HepG2 (cell line): ENCODE results near the gene YAP1. TPM values are rescaled to one million over a fixed set of nuclear protein-coding genes. Genes with fewer than 3 reads are reported as not detected.

Experiments used
- ATAC-seq: fragments of 200-7000 bp; cut with Tn5 transposase; 3 replicates; pipeline ENCODE4 v1.9.1; 2020; ENCODE audit warnings: mild to moderate bottlenecking, moderate library complexity
- BruUV-seq: library from RNA; stranded (reverse); fragments of 400-500 nt; replicated peaks from 2 replicates; lab custom pipeline; 2021; lab: Mats Ljungman, UMichigan
- CTCF ChIA-PET: fragments of 300-600 bp; formaldehyde crosslinking; extraction: SDS; loops from one replicate; lab custom pipeline; 2021; ENCODE audit warnings: low total read pairs, inconsistent platforms, low intra/inter-chr PET ratio; lab: Yijun Ruan, JAX
- POLR2A ChIA-PET: fragments of 350-600 bp; sonication (Branson Sonifier 250); formaldehyde crosslinking; loops from one replicate; lab custom pipeline; 2020; ENCODE audit warnings: antibody characterized with exemption, inconsistent platforms; lab: Yijun Ruan, JAX
- DNase-seq: peaks from one replicate; pipeline ENCODE4 v3.0.0-alpha.2; 2015; ENCODE audit warnings: low spot score
- FAIRE-seq: peaks from 3 replicates; lab custom pipeline; 2011; peaks lifted over from hg19 to GRCh38; lab: Jason Lieb, UNC
- H2AFZ ChIP-seq: one replicate; pipeline ENCODE4 v1.6.1; 2011; ENCODE audit warnings: low read length, inconsistent platforms
- H3K27ac ChIP-seq: fragments of 300-600 bp; 3 replicates; pipeline ENCODE4 v1.8.0; 2011; ENCODE audit warnings: mixed run types, mild to moderate bottlenecking, mixed read lengths, low read length, inconsistent platforms; ENCODE audit not compliant: insufficient read depth; ENCODE audit errors: extremely low read length
- H3K27me3 ChIP-seq, 2 experiments: fragments of 200-600 bp in 1 of 2; 2 replicates in 1 of 2; 3 replicates in 1 of 2; pipeline versions ENCODE4 v1.6.0 to v1.8.0; 2011; ENCODE audit warnings: low read length in 2 of 2, mild to moderate bottlenecking in 2 of 2, moderate library complexity in 2 of 2, inconsistent platforms in 1 of 2; ENCODE audit not compliant: insufficient read depth in 2 of 2, control insufficient read depth in 1 of 2
- H3K36me3 ChIP-seq, 2 experiments: fragments of 200-600 bp in 1 of 2; replicated peaks in 1 of 2; 2 replicates in 1 of 2; 3 replicates in 1 of 2; pipeline versions ENCODE4 v1.5.1 to v1.8.0; 2011; ENCODE audit warnings: low read length in 2 of 2, inconsistent platforms in 1 of 2; ENCODE audit not compliant: insufficient read depth in 2 of 2, control insufficient read depth in 1 of 2
- H3K4me1 ChIP-seq: 2 replicates; pipeline ENCODE4 v1.5.1; 2012; ENCODE audit warnings: low read length, inconsistent platforms; ENCODE audit not compliant: insufficient read depth
- H3K4me2 ChIP-seq: 2 replicates; pipeline ENCODE4 v1.6.0; 2011; ENCODE audit warnings: low read depth, low read length, inconsistent platforms
- H3K4me3 ChIP-seq, 3 experiments: fragments of 200-600 bp in 1 of 3; sonication (generic), shearing (Covaris generic) in 1 of 3; replicated peaks in 1 of 3; 2 replicates each; pipeline ENCODE4 v1.5.1; 2011 to 2016; ENCODE audit warnings: low read length in 3 of 3, inconsistent platforms in 2 of 3, low read depth in 2 of 3, mild to moderate bottlenecking in 2 of 3, control low read depth in 1 of 3, mixed read lengths in 1 of 3; ENCODE audit not compliant: insufficient read depth in 1 of 3
- H3K79me2 ChIP-seq: one replicate; pipeline ENCODE4 v1.6.1; 2011; ENCODE audit warnings: low read length, inconsistent platforms; ENCODE audit not compliant: insufficient read depth
- H3K9ac ChIP-seq: 2 replicates; pipeline ENCODE4 v1.6.0; 2011; ENCODE audit warnings: mild to moderate bottlenecking, low read depth, low read length, inconsistent platforms; ENCODE audit not compliant: insufficient read depth
- H3K9me3 ChIP-seq: 2 replicates; pipeline ENCODE4 v1.5.1; 2012; ENCODE audit warnings: mild to moderate bottlenecking, low read length
- H4K20me1 ChIP-seq: 2 replicates; pipeline ENCODE4 v1.6.0; 2011; ENCODE audit warnings: inconsistent platforms, mild to moderate bottlenecking, low read length, moderate library complexity; ENCODE audit not compliant: insufficient read depth
- AGO2 ChIP-seq: fragments of 200-400 bp; formaldehyde crosslinking; optimal IDR thresholded peaks from 2 replicates; pipeline ENCODE3; 2017; ENCODE audit warnings: mild to moderate bottlenecking, low read depth, low read length, moderate library complexity
- EED ChIP-seq: sonication (generic); formaldehyde crosslinking; IDR thresholded peaks from 2 replicates; pipeline ENCODE4 v1.5.0; 2020; ENCODE audit warnings: mild to moderate bottlenecking, missing genetic modification reagents
- EP300 ChIP-seq, 3 experiments: sonication (generic) in 1 of 3; formaldehyde crosslinking in 1 of 3; IDR thresholded peaks; 2 replicates each; pipeline versions ENCODE4 v1.5.1 to v1.6.1; 2011 to 2020; ENCODE audit warnings: low read depth in 2 of 3, low read length in 2 of 3, borderline replicate concordance in 1 of 3, improper control_type of control experiment in 1 of 3, mild to moderate bottlenecking in 1 of 3, missing genetic modification reagents in 1 of 3, moderate library complexity in 1 of 3
- HNF4A ChIP-seq: sonication (generic); formaldehyde crosslinking; IDR thresholded peaks from 2 replicates; pipeline ENCODE4 v1.4.0; 2020; ENCODE audit warnings: missing genetic modification reagents
- ISL2 ChIP-seq: sonication (generic); formaldehyde crosslinking; IDR thresholded peaks from 2 replicates; pipeline ENCODE4 v1.5.0; 2020; ENCODE audit warnings: missing genetic modification reagents
- MAX ChIP-seq: IDR thresholded peaks from 2 replicates; pipeline ENCODE4 v1.6.1; 2012; ENCODE audit warnings: inconsistent platforms
- MED1 ChIP-seq: sonication (generic); formaldehyde crosslinking; IDR thresholded peaks from 2 replicates; pipeline ENCODE4 v1.4.0; 2020; ENCODE audit warnings: missing genetic modification reagents
- POLR2G ChIP-seq: fragments of 200-400 bp; formaldehyde crosslinking; IDR thresholded peaks from 2 replicates; pipeline ENCODE4 v1.6.1; 2018; ENCODE audit warnings: mild to moderate bottlenecking, low read depth, low read length, moderate library complexity
- ZKSCAN5 ChIP-seq: sonication (generic); formaldehyde crosslinking; IDR thresholded peaks from 2 replicates; pipeline ENCODE4 v1.5.1; 2020; ENCODE audit warnings: mild to moderate bottlenecking, missing genetic modification reagents
- ZNF343 ChIP-seq: sonication (generic); formaldehyde crosslinking; IDR thresholded peaks from 2 replicates; pipeline ENCODE4 v1.4.0; 2020; ENCODE audit warnings: mild to moderate bottlenecking, missing genetic modification reagents
- ZNF354B ChIP-seq: sonication (generic); formaldehyde crosslinking; IDR thresholded peaks from 2 replicates; pipeline ENCODE4 v1.8.0; 2022; ENCODE audit warnings: mild to moderate bottlenecking, missing genetic modification reagents
- ZNF546 ChIP-seq: sonication (generic); formaldehyde crosslinking; conservative IDR thresholded peaks from 2 replicates; pipeline ENCODE4 v1.8.1; 2023; ENCODE audit warnings: mild to moderate bottlenecking, missing genetic modification reagents
- ZNF644 ChIP-seq: IDR thresholded peaks from 2 replicates; pipeline ENCODE4 v1.6.1; 2016; ENCODE audit warnings: low read depth
- ZNF792 ChIP-seq: IDR thresholded peaks from 2 replicates; pipeline ENCODE4 v1.6.1; 2016
- ZNF816 ChIP-seq: sonication (generic); formaldehyde crosslinking; IDR thresholded peaks from 2 replicates; pipeline ENCODE4 v1.8.0; 2022; ENCODE audit warnings: missing genetic modification reagents, mild to moderate bottlenecking, borderline replicate concordance
- WGBS: methylation state at CpG from one replicate; pipeline ENCODE4 v1.1.6; 2017; ENCODE audit warnings: low lambda C conversion rate; 5-methylcytosine and 5-hydroxymethylcytosine counted together
- in situ Hi-C: cut with HindIII; loops from 2 replicates; pipeline ENCODE4 v1.10.0; 2017; ENCODE audit warnings: low pct_unique_long_range_greater_than_20kb; ENCODE audit not compliant: extremely low pct_ligation_motif_present
- intact Hi-C: fragments of 100-400 bp; cut with micrococcal nuclease; formaldehyde crosslinking; loops from one replicate; pipeline ENCODE4 v1.10.0; 2022; ENCODE audit not compliant: unreplicated experiment
- polyA plus RNA-seq, 8 experiments: library from polyadenylated mRNA; depleted of rRNA in 3 of 8; stranded (reverse) in 7 of 8; unstranded in 1 of 8; fragments of >200 nt; fragmentation: Illumina TruSeq in 4 of 8; extraction: Trizol in 4 of 8; gene quantifications; 2 replicates each; pipeline versions ENCODE4 v1.2.1 to v1.2.3, GENCODE V29; 2011 to 2016; ENCODE audit warnings: low read depth in 4 of 8, missing spikeins in 1 of 8, mixed read lengths in 1 of 8; ENCODE audit not compliant: insufficient read depth in 1 of 8
- total RNA-seq, 5 experiments: library from RNA; depleted of rRNA; stranded (reverse); fragments of >200 nt; fragmentation: Illumina TruSeq; extraction: Trizol; gene quantifications; 2 replicates each; pipeline ENCODE4 v1.2.3, GENCODE V29; 2016; ENCODE audit warnings: low read depth in 1 of 5
- TF ChIP-seq, protein P1 (sequence below): IDR thresholded peaks from 2 replicates; pipeline ENCODE4 v1.6.1; 2016; ENCODE audit warnings: low read depth
- TF ChIP-seq, protein P2 (sequence below): sonication (generic); formaldehyde crosslinking; conservative IDR thresholded peaks from 2 replicates; pipeline ENCODE4 v1.8.0; 2022; ENCODE audit warnings: low read depth, missing genetic modification reagents
- TF ChIP-seq, protein P3 (sequence below): sonication (generic); formaldehyde crosslinking; IDR thresholded peaks from 2 replicates; pipeline ENCODE4 v1.4.0; 2020; ENCODE audit warnings: missing genetic modification reagents

Gene YAP1
- total and polyA plus RNA-seq, 2 of the 13 experiments (the other 11 are each of a cell fraction or from before 2014, with no cell fraction given), result 59.5 to 91.0 TPM

- peaks cover 12% of the 10 kb centered on the region; the same call in 1 of the 2 replicates for H3K9me3 ChIP-seq
- no peaks in the 10 kb centered on the region for H3K27me3 ChIP-seq
- in situ Hi-C loops, result no loop called here
- FAIRE-seq (no peak), ATAC-seq (peak; percentile 17), DNase-seq (peak; percentile 66)
- peak overlapping the region; percentile 59 for H3K9ac ChIP-seq
- H3K4me2 ChIP-seq, result peak overlapping the region; percentile 56
- no peaks in the 10 kb centered on the region for H4K20me1 ChIP-seq
- intact Hi-C loops, result loop anchor here (1.0 to 5.0 kb wide), 3 partner anchors 35 to 330 kb away; no protein-coding TSS in a partner anchor
- ChIA-PET CTCF (no interaction called here), POLR2A (interaction anchor here (1.6 kb wide), 1 partner anchor 76 kb away, joined by 4 read pairs; no protein-coding TSS in a partner anchor)
- no peak overlapping the region for H2AFZ ChIP-seq
- BruUV-seq, result no TSS peak
- H3K36me3 ChIP-seq, result peaks cover 2 to 11% of the 10 kb centered on the region in 2 experiments; a peak in 4 of 5 replicates
- H3K4me1 ChIP-seq, result peaks cover 93% of the 10 kb centered on the region
- H3K79me2 ChIP-seq, result peaks cover 36% of the 10 kb centered on the region
- H3K27ac ChIP-seq, result peak overlapping the region; percentile 95
- H3K4me3 ChIP-seq, result peak overlapping the region in 1 of 3 experiments; percentile 7; a peak in 1 of 6 replicates
- 7% methylated on average over 3 of the region's 3 CpGs for WGBS
- TF ChIP-seq ZNF343 (CRISPR knock-in tag), result no peak
- TF ChIP-seq ISL2 (CRISPR knock-in tag), result peak; percentile 43; the same call in 1 of the 2 replicates
- no peak for TF ChIP-seq ZNF546 (CRISPR knock-in tag)
- peak; percentile 30; the same call in 1 of the 2 replicates for TF ChIP-seq HNF4A (CRISPR knock-in tag)
- TF ChIP-seq, protein P1, sequence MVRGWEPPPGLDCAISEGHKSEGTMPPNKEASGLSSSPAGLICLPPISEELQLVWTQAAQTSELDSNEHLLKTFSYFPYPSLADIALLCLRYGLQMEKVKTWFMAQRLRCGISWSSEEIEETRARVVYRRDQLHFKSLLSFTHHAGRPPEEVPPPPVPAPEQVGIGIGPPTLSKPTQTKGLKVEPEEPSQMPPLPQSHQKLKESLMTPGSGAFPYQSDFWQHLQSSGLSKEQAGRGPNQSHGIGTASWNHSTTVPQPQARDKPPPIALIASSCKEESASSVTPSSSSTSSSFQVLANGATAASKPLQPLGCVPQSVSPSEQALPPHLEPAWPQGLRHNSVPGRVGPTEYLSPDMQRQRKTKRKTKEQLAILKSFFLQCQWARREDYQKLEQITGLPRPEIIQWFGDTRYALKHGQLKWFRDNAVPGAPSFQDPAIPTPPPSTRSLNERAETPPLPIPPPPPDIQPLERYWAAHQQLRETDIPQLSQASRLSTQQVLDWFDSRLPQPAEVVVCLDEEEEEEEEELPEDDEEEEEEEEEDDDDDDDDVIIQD, result peak; percentile 95
- TF ChIP-seq MED1 (CRISPR knock-in tag), result 0 out of 2 replicates have a peak, but pooled peaks have one; percentile 25
- peak; percentile 36 for TF ChIP-seq AGO2
- TF ChIP-seq ZNF816 (CRISPR knock-in tag), result 0 out of 2 replicates have a peak, but pooled peaks have one; percentile 16
- TF ChIP-seq, protein P2, sequence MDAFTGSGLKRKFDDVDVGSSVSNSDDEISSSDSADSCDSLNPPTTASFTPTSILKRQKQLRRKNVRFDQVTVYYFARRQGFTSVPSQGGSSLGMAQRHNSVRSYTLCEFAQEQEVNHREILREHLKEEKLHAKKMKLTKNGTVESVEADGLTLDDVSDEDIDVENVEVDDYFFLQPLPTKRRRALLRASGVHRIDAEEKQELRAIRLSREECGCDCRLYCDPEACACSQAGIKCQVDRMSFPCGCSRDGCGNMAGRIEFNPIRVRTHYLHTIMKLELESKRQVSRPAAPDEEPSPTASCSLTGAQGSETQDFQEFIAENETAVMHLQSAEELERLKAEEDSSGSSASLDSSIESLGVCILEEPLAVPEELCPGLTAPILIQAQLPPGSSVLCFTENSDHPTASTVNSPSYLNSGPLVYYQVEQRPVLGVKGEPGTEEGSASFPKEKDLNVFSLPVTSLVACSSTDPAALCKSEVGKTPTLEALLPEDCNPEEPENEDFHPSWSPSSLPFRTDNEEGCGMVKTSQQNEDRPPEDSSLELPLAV, result no peak
- peak in 1 of 2 experiments; percentile 36; a peak in 1 of 4 replicates for TF ChIP-seq EP300 (IDR thresholded peaks at IDR 0.05; ENCODE audit: low read depth in 2 of 2, low read length in 2 of 2)
- TF ChIP-seq EP300 (CRISPR knock-in tag; IDR thresholded peaks at IDR 0.05; ENCODE audit: borderline replicate concordance), result no peak
- TF ChIP-seq MAX, result 0 out of 2 replicates have a peak, but pooled peaks have one; percentile 22
- TF ChIP-seq, protein P3, sequence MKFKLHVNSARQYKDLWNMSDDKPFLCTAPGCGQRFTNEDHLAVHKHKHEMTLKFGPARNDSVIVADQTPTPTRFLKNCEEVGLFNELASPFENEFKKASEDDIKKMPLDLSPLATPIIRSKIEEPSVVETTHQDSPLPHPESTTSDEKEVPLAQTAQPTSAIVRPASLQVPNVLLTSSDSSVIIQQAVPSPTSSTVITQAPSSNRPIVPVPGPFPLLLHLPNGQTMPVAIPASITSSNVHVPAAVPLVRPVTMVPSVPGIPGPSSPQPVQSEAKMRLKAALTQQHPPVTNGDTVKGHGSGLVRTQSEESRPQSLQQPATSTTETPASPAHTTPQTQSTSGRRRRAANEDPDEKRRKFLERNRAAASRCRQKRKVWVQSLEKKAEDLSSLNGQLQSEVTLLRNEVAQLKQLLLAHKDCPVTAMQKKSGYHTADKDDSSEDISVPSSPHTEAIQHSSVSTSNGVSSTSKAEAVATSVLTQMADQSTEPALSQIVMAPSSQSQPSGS (CRISPR knock-in tag), result no peak
- TF ChIP-seq ZNF644 (CRISPR knock-in tag), result 0 out of 2 replicates have a peak, but pooled peaks have one; percentile 57
- peak; percentile 46; the same call in 1 of the 2 replicates for TF ChIP-seq POLR2G
- no peak for TF ChIP-seq ZKSCAN5
- no peak for TF ChIP-seq EED
- no peak for TF ChIP-seq ZNF792 (CRISPR knock-in tag)
- no peak for TF ChIP-seq ZNF354B (CRISPR knock-in tag)
Measured at GRCh38 chr11:102191832-102192231, 81.6 kb downstream of the YAP1 start.
